Spleen (tissue), 11 donors: ENCODE results near the gene AAGAB. TPM values are rescaled to one million over a fixed set of nuclear protein-coding genes. Genes with fewer than 3 reads are reported as not detected.

Experiments used
- DNase-seq: peaks from one replicate; pipeline ENCODE4 v3.0.0-alpha.2; 2020
- H3K27ac ChIP-seq, 8 donors: fragments of 200-600 bp; sonication (generic) in 7 of 8; 1 replicate in 4 of 8; 2 replicates in 4 of 8; pipeline versions ENCODE4 v1.5.0 to v1.8.0; 2016 to 2021; ENCODE audit warnings: inconsistent platforms in 4 of 8, mild to moderate bottlenecking in 4 of 8, moderate library complexity in 1 of 8
- H3K27me3 ChIP-seq, 7 donors: fragments of 200-600 bp; sonication (generic) in 6 of 7; replicated peaks in 1 of 7; 1 replicate in 4 of 7; 2 replicates in 3 of 7; pipeline versions ENCODE4 v1.5.0 to v1.8.0; 2016 to 2021; ENCODE audit warnings: inconsistent platforms in 3 of 7, mild to moderate bottlenecking in 1 of 7
- H3K36me3 ChIP-seq, 6 donors: fragments of 200-600 bp; sonication (generic) in 5 of 6; 1 replicate in 4 of 6; 2 replicates in 2 of 6; pipeline versions ENCODE4 v1.5.0 to v1.8.0; 2016 to 2021; ENCODE audit warnings: inconsistent platforms in 2 of 6
- H3K4me1 ChIP-seq, 6 donors: fragments of 200-600 bp; sonication (generic) in 5 of 6; 1 replicate in 3 of 6; 2 replicates in 3 of 6; pipeline versions ENCODE4 v1.5.0 to v1.8.0; 2016 to 2021; ENCODE audit warnings: inconsistent platforms in 3 of 6
- H3K4me3 ChIP-seq, 8 donors: fragments of 200-600 bp; sonication (generic) in 7 of 8; 1 replicate in 4 of 8; 2 replicates in 4 of 8; pipeline versions ENCODE4 v1.5.0 to v1.8.0; 2016 to 2021; ENCODE audit warnings: inconsistent platforms in 4 of 8, mild to moderate bottlenecking in 4 of 8, moderate library complexity in 2 of 8
- H3K9me3 ChIP-seq, 8 donors: fragments of 200-600 bp; sonication (generic) in 7 of 8; 1 replicate in 4 of 8; 2 replicates in 4 of 8; pipeline versions ENCODE4 v1.5.0 to v1.8.0; 2016 to 2021; ENCODE audit warnings: inconsistent platforms in 4 of 8
- CTCF ChIP-seq, 11 experiments: fragments of 200-600 bp in 7 of 11; fragments of 450-650 bp in 4 of 11; sonication (generic) in 4 of 11; IDR thresholded peaks in 8 of 11; conservative IDR thresholded peaks in 3 of 11; 1 replicate in 7 of 11; 2 replicates in 4 of 11; pipeline versions ENCODE4 v1.4.0 to v1.8.0; 2016 to 2021; ENCODE audit warnings: antibody characterized with exemption in 11 of 11, inconsistent platforms in 4 of 11, mild to moderate bottlenecking in 1 of 11
- POLR2A ChIP-seq, 3 donors: fragments of 450-650 bp; IDR thresholded peaks; one replicate each; pipeline ENCODE4 v1.5.1; 2017; ENCODE audit warnings: antibody characterized with exemption in 3 of 3, mild to moderate bottlenecking in 1 of 3
- POLR2AphosphoS5 ChIP-seq, 3 donors: sonication (generic); formaldehyde crosslinking; IDR thresholded peaks; one replicate each; pipeline ENCODE4 v1.5.1; 2017; ENCODE audit warnings: antibody characterized with exemption in 3 of 3
- WGBS, 5 donors: extraction: QIAGEN DNeasy Blood & Tissue Kit in 3 of 5; methylation state at CpG; one replicate each; pipeline versions ENCODE4 v1.1.5 to v1.1.7; 2013 to 2018; 5-methylcytosine and 5-hydroxymethylcytosine counted together
- intact Hi-C: fragments of 100-400 bp; cut with DNase I; formaldehyde crosslinking; loops from one replicate; pipeline ENCODE4 v1.15.0; 2023; ENCODE audit warnings: low total_unique reads
- polyA plus RNA-seq, 3 donors: library from polyadenylated mRNA; stranded (reverse); fragments of 200-250 nt; gene quantifications; one replicate each; pipeline ENCODE4 v1.2.1, GENCODE V29; 2013
- total RNA-seq, 7 donors: library from RNA; depleted of rRNA in 3 of 7; stranded (reverse); fragments of >200 nt in 3 of 7; fragmentation: NEBNext Ultra II Directional in 4 of 7; extraction: Animal tissue kit (Norgen Biotek cat#: 25700) in 4 of 7; gene quantifications; one replicate each; pipeline versions ENCODE4 v1.1.0 to v1.2.1, GENCODE V29; 2016 to 2021
- donor health status: healthy with polysubstance abuse.
- donor health status: DM: no; HTN: no; CAD: no; lungs with moderate emphysema.
- donor health status: DM: no; HTN: no; CAD: no.
- donor health status: Bipolar disorder and iron deficiency.
- donor health status: healthy.
- donor health status: DM: no; HTN: no; CAD: no.
- donor health status: DM: yes; HTN: yes; CAD: no.

AAGAB gene
- total and polyA plus RNA-seq, 10 donors = 13.2 to 39.3 (median 24.5) TPM

GRCh38 chr15:67196222-67196621, 58.2 kb downstream of the AAGAB start:
- H3K27ac ChIP-seq = no peak overlapping the region
- no peak for DNase-seq
- H3K36me3 ChIP-seq = peaks cover 0 to 51% (median 24%) of the 10 kb centered on the region in 6 donors
- peaks cover 0 to 38% (median 25%) of the 10 kb centered on the region in 6 donors for H3K4me1 ChIP-seq
- H3K9me3 ChIP-seq = no peaks in the 10 kb centered on the region
- intact Hi-C loops = no loop called here
- H3K4me3 ChIP-seq = no peak overlapping the region
- 92 to 98% (median 95%) methylated on average over 6 of the region's 6 CpGs for WGBS, 5 donors
- TF ChIP-seq CTCF (IDR thresholded peaks at IDR 0.05 in 8 of 11, conservative IDR thresholded peaks at IDR 0.05 in 3 of 11) = no peak
- no peak for TF ChIP-seq POLR2AphosphoS5 (IDR thresholded peaks at IDR 0.05)
- TF ChIP-seq POLR2A (IDR thresholded peaks at IDR 0.05) = no peak
- H3K27me3 ChIP-seq = no peaks in the 10 kb centered on the region

GRCh38 chr15:67195305-67195704, 59.2 kb downstream of the AAGAB start:
- Histone ChIP-seq H3K36me3 (peaks cover 0 to 56% (median 32%) of the 10 kb centered on the region in 6 donors), H3K27me3 (no peaks in the 10 kb centered on the region)
- 84 to 91% (median 86%) methylated on average over 3 of the region's 3 CpGs for WGBS, 5 donors

GRCh38 chr15:67194171-67195114, 60.0 kb downstream of the AAGAB start:
- H3K36me3 ChIP-seq = peaks cover 0 to 65% (median 39%) of the 10 kb centered on the region in 6 donors
- intact Hi-C loops = no loop called here
- WGBS, 5 donors = 91 to 96% (median 92%) methylated on average over 9 of the region's 9 CpGs
- no peaks in the 10 kb centered on the region for H3K9me3 ChIP-seq
- H3K27me3 ChIP-seq = no peaks in the 10 kb centered on the region
- H3K27ac ChIP-seq = no peak overlapping the region
- TF ChIP-seq POLR2A (IDR thresholded peaks at IDR 0.05) = no peak
- DNase-seq = no peak
- H3K4me1 ChIP-seq = peaks cover 0 to 21% (median 13%) of the 10 kb centered on the region in 6 donors
- no peak overlapping the region for H3K4me3 ChIP-seq

More at GRCh38 chr15:67195305-67195704, 59.2 kb downstream of the AAGAB start:
- Histone ChIP-seq H3K27ac (no peak overlapping the region), H3K9me3 (no peaks in the 10 kb centered on the region), H3K4me1 (peaks cover 0 to 29% (median 20%) of the 10 kb centered on the region in 6 donors), H3K4me3 (no peak overlapping the region)
- no peak for DNase-seq
- intact Hi-C loops = no loop called here
- TF ChIP-seq POLR2A (IDR thresholded peaks at IDR 0.05) = no peak
- TF ChIP-seq CTCF (IDR thresholded peaks at IDR 0.05 in 8 of 11, conservative IDR thresholded peaks at IDR 0.05 in 3 of 11) = no peak
- no peak for TF ChIP-seq POLR2AphosphoS5 (IDR thresholded peaks at IDR 0.05)

- DNase-seq = no peak
- intact Hi-C loops = no loop called here
- Histone ChIP-seq H3K9me3 (no peaks in the 10 kb centered on the region), H3K4me1 (peaks cover 0 to 11% (median 6%) of the 10 kb centered on the region in 6 donors), H3K4me3 (no peak overlapping the region), H3K27ac (no peak overlapping the region), H3K36me3 (peaks cover 6 to 75% (median 49%) of the 10 kb centered on the region in 6 donors), H3K27me3 (no peaks in the 10 kb centered on the region)
- no peak for TF ChIP-seq POLR2A (IDR thresholded peaks at IDR 0.05)
- peak in 2 of 3 donors; percentile 3 to 16 for TF ChIP-seq POLR2AphosphoS5 (IDR thresholded peaks at IDR 0.05)
- WGBS, 5 donors = 88 to 95% (median 92%) methylated on average over 12 of the region's 12 CpGs
These were observed 61.1 kb downstream of the AAGAB start for GRCh38 chr15:67193223-67193990.
